Stimulated activated CD8-positive, alpha-beta memory T cell treated with anti-CD3 and anti-CD28 coated beads, Interleukin-7, amount 100 ng/mL, for 1 hour (primary cell): ENCODE measurements around the gene DTD1.

Experiments used
- DNase-seq, 2 donors: peaks; one replicate each; pipeline ENCODE4 v3.0.0-alpha.2; 2020; ENCODE audit warnings: low read depth in 2 of 2

DTD1 gene

GRCh38 chr20:18615020-18615650 lies 27.3 kb downstream of the DTD1 start:
- no peak for DNase-seq

DNA sequence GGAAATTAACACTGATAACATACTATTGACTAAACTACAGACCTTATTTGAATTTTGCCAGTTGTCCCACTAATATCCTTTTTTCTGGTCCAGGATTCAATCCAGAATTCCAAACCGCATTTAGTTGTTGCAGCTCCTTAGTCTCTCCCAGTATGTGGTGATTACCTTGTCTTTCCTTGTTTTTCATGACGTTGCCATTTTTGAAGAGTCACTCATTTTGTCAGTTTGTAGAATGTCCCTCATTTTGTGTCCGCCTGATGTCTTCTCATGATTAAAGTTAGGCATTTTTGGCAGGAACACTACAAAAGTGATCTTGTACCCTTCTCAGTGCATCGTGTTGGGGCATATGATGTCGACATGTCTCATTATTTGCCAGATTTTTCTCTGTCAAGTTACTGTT lies 33.1 kb downstream of the DTD1 start:
- no peak for DNase-seq

DNA sequence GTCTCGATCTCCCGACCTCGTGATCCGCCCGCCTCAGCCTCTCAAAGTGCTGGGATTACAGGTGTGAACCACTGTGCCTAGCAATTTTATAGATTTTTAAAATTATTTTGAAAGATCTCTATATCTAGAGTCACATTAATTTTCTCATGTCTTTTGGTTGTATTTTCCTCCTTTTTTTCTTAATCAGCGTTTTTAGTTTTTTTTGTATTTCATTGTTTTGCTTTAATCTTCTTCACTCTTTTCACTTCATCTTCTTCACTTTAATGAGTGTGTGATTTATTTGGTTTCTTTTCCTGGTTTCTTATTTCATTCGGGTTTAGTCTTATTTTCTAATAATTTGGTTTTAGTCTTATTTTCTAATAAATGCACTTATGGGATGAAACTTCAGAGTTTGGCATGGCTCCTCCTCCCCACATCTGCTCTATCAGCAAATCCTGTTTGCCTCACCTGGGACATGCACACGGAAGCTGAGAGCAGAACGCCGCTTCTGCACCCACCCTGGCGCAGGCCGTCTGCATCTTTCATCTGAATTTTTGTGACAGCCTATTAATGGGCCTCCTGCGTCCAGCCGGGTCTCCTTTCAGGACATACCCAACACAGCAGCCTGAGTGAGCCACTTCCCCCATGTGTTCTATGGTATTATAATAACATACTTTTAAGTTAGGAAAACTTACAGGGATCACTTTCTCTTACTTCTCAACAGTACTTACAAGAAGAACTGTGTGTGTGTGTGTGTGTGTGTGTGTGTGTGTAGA lies 35.5 kb downstream of the DTD1 start:
- DNase-seq: no peak

- no peak for DNase-seq
Observed at GRCh38 chr20:18624948-18625347, 37.1 kb downstream of the DTD1 start.

- DNase-seq: no peak
Observed at GRCh38 chr20:18625907-18626655, 38.2 kb downstream of the DTD1 start.

- DNase-seq: no peak
Observed at GRCh38 chr20:18628330-18628920, 40.6 kb downstream of the DTD1 start.

GRCh38 chr20:18632196-18632789 lies 44.4 kb downstream of the DTD1 start:
- peak in 1 of 2 donors; percentile 17 for DNase-seq

DNA sequence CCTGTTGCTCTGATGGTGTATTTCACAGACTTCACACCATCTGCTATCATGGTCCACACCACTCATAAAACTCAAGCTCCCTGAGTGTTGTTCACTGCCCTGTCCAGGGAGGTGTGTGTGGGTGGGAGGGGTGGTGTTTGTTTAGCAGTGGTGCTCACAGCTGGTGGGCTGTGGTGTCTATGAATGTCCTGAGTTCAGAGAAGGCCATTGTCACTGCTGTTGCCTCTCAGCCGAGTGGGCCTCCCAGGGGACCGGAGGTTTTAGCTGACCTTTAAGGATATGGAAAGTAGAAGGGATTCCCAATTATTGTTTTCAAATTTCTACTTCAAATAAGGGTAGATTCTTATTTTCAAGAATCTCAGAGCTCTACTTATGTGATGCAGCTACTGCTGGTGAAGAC lies 45.6 kb downstream of the DTD1 start:
- DNase-seq: no peak

DNA sequence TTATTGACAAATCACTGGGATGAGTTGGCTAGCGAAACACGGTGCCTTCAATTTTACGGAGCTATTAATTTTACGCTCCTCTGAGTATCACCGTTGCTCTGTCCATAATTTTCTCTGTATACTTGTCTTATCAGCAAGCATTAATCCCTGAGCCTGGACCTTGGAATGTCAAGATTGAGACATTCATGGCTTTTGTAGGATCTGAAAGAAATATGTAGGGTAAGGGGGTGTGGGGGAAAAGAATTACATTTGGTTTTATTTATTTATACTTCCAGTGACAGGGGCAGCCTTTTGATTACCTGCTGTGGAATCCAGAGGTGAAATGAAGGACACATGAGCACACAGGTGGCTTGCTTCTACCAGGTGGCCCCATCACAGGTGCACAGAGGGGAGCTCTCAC lies 46.6 kb downstream of the DTD1 start:
- no peak for DNase-seq

- no peak for DNase-seq
Observed at GRCh38 chr20:18635380-18635779, 47.5 kb downstream of the DTD1 start.

DNA sequence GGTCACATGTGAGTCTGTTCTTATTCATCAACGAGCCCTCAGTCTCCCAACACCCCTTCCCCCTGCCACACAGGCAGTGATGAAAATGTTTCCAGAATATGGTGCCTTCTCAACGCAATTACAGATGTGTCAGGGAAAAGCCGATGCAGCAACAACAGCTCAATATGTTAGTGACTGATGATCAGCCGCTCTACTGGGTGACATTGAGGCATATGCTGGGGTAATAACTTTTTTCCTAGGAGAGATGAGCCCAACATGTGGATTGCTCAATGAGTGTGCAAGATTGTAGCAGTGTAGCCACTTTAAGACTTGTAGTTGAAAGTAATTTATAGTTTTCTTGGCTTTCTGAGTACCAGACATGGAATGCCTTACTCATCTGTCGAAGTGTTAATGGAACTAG lies 49.4 kb downstream of the DTD1 start:
- DNase-seq: no peak

- DNase-seq: no peak
Observed at GRCh38 chr20:18638768-18639167, 50.9 kb downstream of the DTD1 start.

DNA sequence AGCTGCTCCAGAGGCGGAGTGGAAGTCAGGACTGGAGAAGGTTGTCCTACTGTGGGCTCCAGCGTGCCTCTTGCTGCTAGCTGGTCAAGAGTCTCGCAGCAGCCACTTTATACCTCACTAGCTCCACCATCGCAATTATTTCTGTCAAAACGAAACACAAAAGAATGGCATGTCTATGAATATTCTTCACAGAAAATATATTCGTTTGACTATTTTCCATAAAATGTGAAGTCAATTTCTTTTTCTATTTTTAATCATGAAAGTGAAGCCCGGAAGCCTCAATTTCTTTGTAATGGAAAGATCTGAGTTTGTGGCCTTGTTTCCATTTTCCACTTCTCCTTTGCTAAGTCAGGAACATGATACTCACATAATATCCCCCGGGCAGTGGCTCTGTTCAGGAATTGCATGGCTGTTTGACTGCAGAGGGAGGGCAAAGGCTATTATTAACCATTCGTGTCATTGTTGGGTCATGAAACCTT lies 51.7 kb downstream of the DTD1 start:
- DNase-seq: no peak

DNA sequence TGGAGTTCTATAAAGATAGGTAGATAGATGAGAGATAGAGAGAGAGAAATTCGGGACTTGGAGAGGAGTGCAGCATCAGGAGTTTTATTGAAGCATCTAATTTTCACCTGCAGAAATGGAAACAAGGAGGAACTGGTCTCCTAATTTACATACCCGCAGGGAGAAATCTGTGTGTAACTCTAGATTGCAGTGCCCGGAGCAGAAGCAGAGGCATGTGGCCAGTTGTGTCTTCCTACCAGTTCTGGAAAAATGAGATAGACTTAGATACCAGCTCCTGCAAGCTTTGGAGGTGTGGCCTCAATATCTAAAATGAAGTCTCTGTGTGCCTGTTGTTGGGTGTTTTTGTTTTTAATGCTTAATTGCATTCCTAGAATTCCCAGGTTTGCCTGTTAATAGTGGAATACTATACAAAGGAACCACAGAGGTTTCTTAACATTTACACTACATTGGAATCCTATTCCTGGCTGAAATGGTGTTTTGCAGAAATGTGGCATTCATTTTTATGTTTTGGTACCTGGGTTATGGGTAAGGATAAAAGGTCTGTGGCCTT lies 57.4 kb downstream of the DTD1 start:
- no peak for DNase-seq

GRCh38 chr20:18645851-18646250 lies 58.0 kb downstream of the DTD1 start:
- DNase-seq: no peak

- DNase-seq: no peak
Observed at GRCh38 chr20:18647777-18648176, 59.9 kb downstream of the DTD1 start.

DNA sequence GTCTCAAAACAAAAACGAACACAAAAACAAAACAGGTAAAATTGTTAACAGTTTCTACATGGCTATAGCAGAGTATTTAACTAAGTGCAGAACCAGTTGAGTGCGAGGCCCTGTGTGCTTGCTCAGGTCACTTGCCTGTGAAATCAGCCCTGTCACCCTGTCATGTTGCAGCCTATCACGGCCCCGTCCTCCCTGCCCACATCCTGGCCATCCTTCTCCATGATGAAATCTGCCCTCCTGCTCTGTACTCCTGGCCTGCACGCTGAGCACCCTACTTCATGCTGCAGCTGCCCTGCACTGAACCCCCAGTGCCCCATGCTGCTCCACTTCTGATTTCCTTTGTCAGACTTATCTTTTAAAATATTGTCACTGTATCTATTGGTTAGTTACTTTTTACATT lies 62.4 kb downstream of the DTD1 start:
- DNase-seq: no peak

GRCh38 chr20:18653736-18654447 lies 66.0 kb downstream of the DTD1 start:
- DNase-seq: no peak

GRCh38 chr20:18654448-18654773 lies 66.6 kb downstream of the DTD1 start:
- no peak for DNase-seq

DNA sequence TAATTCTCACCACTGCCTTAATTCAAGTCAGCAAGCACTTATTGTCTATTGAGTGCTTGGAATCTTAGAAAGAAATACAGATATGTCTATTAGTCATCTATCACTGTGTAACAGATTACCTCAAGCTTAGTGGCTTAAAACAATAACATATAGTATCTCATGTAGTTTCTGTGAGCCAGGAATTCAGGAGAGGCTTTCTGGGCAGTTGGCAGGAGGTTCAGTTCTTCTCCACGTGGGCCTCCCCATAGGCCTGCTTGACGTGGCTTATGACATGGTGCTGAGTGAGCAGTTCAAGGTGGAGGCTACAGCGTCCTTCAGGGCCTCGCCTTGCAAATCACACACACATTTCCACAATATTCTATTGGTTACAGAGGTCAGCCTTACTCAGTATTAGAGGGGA lies 69.7 kb downstream of the DTD1 start:
- DNase-seq: no peak
